NAMALWA (cell line): Measurements from ENCODE around the gene OVCH2.
A peak's percentile ranks its signal among the peaks of the same experiment; 100 is the strongest.
"Not testable (repeated sequence)": the region's sequence is repeated elsewhere in the genome, so short reads cannot be mapped to it uniquely, and the experiment has no call there.

ENCODE experiments used
- DNase-seq: peaks from one replicate; pipeline ENCODE4 v3.0.0-alpha.2; 2015; ENCODE audit warnings: low spot score

OVCH2 gene

GRCh38 chr11:7671347-7672215 is 34.7 kb downstream of the OVCH2 start:
- no peak for DNase-seq

GRCh38 chr11:7670641-7671040 is 35.6 kb downstream of the OVCH2 start:
- no peak for DNase-seq

GRCh38 chr11:7668911-7669310 is 37.4 kb downstream of the OVCH2 start:
- no peak for DNase-seq

GRCh38 chr11:7668464-7668863 is 37.8 kb downstream of the OVCH2 start:
- DNase-seq = no peak

GRCh38 chr11:7667460-7667859 is 38.8 kb downstream of the OVCH2 start:
- no peak for DNase-seq

- DNase-seq = no peak
These were observed 39.9 kb downstream of the OVCH2 start for GRCh38 chr11:7666292-7666866.

GRCh38 chr11:7665473-7666291 is 40.6 kb downstream of the OVCH2 start:
- peak; percentile 84 for DNase-seq

GRCh38 chr11:7664867-7665266 is 41.4 kb downstream of the OVCH2 start:
- no peak for DNase-seq

- not testable (repeated sequence) for DNase-seq
These were observed 42.7 kb downstream of the OVCH2 start for GRCh38 chr11:7663531-7663930.

GRCh38 chr11:7657306-7658025 is 48.8 kb downstream of the OVCH2 start:
- peak; percentile 16 for DNase-seq

GRCh38 chr11:7656704-7657103 is 49.6 kb downstream of the OVCH2 start:
- no peak for DNase-seq

GRCh38 chr11:7655253-7656217 is 50.7 kb downstream of the OVCH2 start:
- no peak for DNase-seq

GRCh38 chr11:7654195-7654705 is 52.0 kb downstream of the OVCH2 start:
- no peak for DNase-seq

GRCh38 chr11:7651700-7652099 is 54.6 kb downstream of the OVCH2 start:
- no peak for DNase-seq

- no peak for DNase-seq
These were observed 55.1 kb downstream of the OVCH2 start for GRCh38 chr11:7651140-7651551.

- no peak for DNase-seq
These were observed 58.0 kb downstream of the OVCH2 start for GRCh38 chr11:7648264-7648663.

GRCh38 chr11:7646866-7647265 is 59.4 kb downstream of the OVCH2 start:
- no peak for DNase-seq

- no peak for DNase-seq
These were observed 61.1 kb downstream of the OVCH2 start for GRCh38 chr11:7645206-7645605.

- DNase-seq = no peak
These were observed 63.0 kb downstream of the OVCH2 start for GRCh38 chr11:7643314-7643713.

GRCh38 chr11:7642747-7643146 is 63.5 kb downstream of the OVCH2 start:
- DNase-seq = no peak

- DNase-seq = no peak
These were observed 65.5 kb downstream of the OVCH2 start for GRCh38 chr11:7640816-7641215.
